H1 (cell line): ENCODE measurements around the gene ESR1.

Experiments
- ATF2 ChIP-seq: IDR thresholded peaks from 2 replicates; pipeline ENCODE4 v1.6.1; 2012; ENCODE audit warnings: low read length, inconsistent platforms
- CHD2 ChIP-seq: IDR thresholded peaks from 2 replicates; pipeline ENCODE4 v1.6.1; 2012; ENCODE audit warnings: low read length, improper control_type of control experiment
- GTF2F1 ChIP-seq: IDR thresholded peaks from 2 replicates; pipeline ENCODE4 v1.6.1; 2012; ENCODE audit warnings: low read depth, low read length, improper control_type of control experiment, borderline replicate concordance
- JUND ChIP-seq: IDR thresholded peaks from 2 replicates; pipeline ENCODE4 v1.6.1; 2011; ENCODE audit warnings: mild to moderate bottlenecking, improper control_type of control experiment, low read length
- PHF8 ChIP-seq: fragments of 200-600 bp; sonication (generic); conservative IDR thresholded peaks from 2 replicates; pipeline ENCODE4 v1.7.1; 2012; ENCODE audit warnings: low read depth, mild to moderate bottlenecking, inconsistent platforms, low read length, moderate library complexity
- RNF2 ChIP-seq: fragments of 200-900, 300-1000 bp; sonication (generic); IDR thresholded peaks from 2 replicates; pipeline ENCODE4 v1.7.1; 2016; ENCODE audit warnings: borderline replicate concordance, low read depth, mild to moderate bottlenecking, antibody characterized with exemption, low read length; ENCODE audit not compliant: poor library complexity, severe bottlenecking; ENCODE audit errors: missing control alignments
- TF ChIP-seq, protein P1 (sequence below), 3 experiments: IDR thresholded peaks; 1 replicate in 2 of 3; 2 replicates in 1 of 3; pipeline versions ENCODE4 v1.5.1 to v1.6.1; 2011; ENCODE audit warnings: low read length in 3 of 3, mild to moderate bottlenecking in 3 of 3, inconsistent platforms in 2 of 3, low read depth in 1 of 3, moderate library complexity in 1 of 3; ENCODE audit not compliant: insufficient read depth in 1 of 3; ENCODE audit errors: control extremely low read depth in 1 of 3

- TF ChIP-seq GTF2F1: no peak
- TF ChIP-seq, protein P1, sequence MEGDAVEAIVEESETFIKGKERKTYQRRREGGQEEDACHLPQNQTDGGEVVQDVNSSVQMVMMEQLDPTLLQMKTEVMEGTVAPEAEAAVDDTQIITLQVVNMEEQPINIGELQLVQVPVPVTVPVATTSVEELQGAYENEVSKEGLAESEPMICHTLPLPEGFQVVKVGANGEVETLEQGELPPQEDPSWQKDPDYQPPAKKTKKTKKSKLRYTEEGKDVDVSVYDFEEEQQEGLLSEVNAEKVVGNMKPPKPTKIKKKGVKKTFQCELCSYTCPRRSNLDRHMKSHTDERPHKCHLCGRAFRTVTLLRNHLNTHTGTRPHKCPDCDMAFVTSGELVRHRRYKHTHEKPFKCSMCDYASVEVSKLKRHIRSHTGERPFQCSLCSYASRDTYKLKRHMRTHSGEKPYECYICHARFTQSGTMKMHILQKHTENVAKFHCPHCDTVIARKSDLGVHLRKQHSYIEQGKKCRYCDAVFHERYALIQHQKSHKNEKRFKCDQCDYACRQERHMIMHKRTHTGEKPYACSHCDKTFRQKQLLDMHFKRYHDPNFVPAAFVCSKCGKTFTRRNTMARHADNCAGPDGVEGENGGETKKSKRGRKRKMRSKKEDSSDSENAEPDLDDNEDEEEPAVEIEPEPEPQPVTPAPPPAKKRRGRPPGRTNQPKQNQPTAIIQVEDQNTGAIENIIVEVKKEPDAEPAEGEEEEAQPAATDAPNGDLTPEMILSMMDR (IDR thresholded peaks at IDR 0.05; ENCODE audit: control extremely low read depth in 1 of 3, insufficient read depth in 1 of 3, low read depth in 1 of 3, low read length in 3 of 3): no peak
- TF ChIP-seq JUND: no peak
- TF ChIP-seq RNF2: no peak
- no peak for TF ChIP-seq CHD2
- TF ChIP-seq ATF2: no peak
- TF ChIP-seq PHF8: no peak
Observed at GRCh38 chr6:152166897-152167296, 359.4 kb downstream of the ESR1 start.
